OCI-M1 (cell line): ENCODE results near the gene MYOCD.

Source experiments
- DNase-seq: peaks from one replicate; lab custom pipeline; 2025; lab: John Stamatoyannopoulos, UW

MYOCD gene

GRCh38 chr17:12759090-12759489 lies 93.4 kb downstream of the MYOCD start:
- DNase-seq: no peak

GRCh38 chr17:12765548-12765947 lies 99.9 kb downstream of the MYOCD start:
- DNase-seq: peak; percentile 5

GRCh38 chr17:12768255-12768654 lies 102.6 kb downstream of the MYOCD start:
- no peak for DNase-seq

DNA sequence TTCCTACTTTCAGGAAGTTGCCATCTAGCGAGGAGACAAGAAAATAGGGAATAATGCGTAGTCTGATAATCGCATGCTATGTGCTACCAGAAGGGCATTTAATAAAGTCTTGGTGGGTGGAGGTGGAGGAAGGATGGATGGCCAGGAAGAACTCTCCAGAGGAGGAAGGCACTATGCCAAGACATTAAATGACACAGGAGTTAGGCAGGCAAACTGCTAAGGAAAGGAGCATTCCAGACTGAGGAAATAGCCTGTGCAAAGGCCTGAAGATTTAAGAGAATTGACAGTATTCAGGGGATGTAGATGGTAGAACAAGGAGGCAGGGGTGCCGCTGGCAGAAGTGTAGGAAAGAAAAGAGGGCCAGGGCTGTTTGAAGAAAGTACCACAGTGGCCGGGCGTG lies 104.3 kb downstream of the MYOCD start:
- no peak for DNase-seq

DNA sequence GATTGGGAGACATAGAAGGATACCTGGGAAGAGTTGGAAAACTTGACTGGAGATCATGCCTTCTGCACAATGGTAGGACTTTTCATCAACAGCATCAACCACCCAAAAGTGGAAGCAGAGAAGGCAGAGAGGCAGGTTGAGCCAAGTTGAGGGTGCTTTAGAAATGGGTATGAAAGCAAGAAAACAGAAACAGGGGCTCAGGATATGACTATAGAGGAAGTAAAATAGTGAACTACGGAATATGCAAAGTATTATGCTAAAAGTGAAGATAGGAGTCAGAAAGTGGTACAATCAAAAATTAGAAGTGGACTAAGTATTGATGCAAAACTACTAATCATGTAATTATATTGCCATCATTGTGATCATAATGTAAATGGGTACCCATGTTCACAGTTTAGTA lies 107.5 kb downstream of the MYOCD start:
- no peak for DNase-seq

DNA sequence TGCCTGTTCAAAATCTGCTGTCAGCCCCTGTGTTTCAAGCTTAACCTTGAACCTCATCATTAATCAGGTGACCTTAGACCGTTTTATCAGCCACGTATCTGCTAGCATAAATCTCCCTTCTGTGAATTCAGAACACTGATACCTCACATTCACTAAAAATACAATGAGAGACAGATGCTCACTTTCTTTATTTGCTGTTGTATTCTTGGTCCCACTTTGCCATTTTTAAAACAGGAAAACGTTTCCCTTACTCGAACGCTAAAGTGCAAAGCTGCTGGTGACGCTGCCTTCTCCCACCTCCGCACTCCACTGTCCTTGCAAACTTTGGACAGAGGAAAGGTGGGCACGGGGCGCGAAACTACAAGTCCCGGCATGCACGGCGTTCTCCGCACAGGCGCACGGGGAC lies 123.4 kb downstream of the MYOCD start:
- no peak for DNase-seq

GRCh38 chr17:12789481-12790248 lies 124.0 kb downstream of the MYOCD start, which contains the start of gene ARHGAP44:
TSS of gene ARHGAP44 (plus strand) at chr17:12789498. CDS start at chr17:12789839, 341 bp downstream.
- DNase-seq: no peak

DNA sequence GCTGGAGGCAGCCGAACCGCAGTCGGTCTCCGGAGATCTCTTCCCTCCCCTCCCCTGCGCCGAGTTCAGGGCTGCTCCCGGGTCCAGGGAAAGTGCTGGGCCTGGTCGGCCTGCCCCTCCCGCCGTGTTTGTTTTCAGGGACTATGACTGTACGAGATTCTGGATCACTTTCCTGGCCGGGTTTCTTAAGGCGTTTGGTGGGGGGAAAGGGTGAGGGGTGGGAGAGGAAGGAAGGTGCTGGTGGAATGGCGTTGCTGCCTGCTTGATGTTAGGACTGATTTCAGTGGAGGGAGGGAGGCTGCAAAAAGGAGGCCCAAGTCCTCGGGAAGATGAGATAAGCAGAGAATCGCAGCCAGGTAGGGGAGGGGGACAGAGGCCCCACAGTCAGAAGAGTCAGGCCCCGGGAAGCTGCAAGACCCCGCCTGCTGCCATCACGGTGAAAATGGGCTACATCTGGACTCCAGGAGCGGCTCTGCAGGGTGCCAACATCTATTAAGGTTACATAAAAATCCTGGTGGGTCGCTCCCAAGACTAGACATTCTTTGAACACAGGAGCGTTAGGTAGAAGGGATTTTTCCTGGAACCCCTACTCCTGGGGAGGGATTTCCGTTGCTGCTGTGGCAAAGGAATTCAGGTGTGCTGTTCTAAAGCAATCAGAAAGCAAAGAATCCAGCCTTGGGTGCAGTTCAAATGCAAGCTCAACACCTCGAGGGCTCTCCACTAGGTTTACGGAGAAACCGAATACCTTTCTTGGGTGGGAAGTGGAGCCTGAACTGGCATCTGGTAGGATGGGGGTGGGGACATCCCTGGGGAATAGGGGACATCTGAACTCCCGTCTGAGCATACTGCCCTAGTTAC lies 124.8 kb downstream of the MYOCD start:
- DNase-seq: no peak

DNA sequence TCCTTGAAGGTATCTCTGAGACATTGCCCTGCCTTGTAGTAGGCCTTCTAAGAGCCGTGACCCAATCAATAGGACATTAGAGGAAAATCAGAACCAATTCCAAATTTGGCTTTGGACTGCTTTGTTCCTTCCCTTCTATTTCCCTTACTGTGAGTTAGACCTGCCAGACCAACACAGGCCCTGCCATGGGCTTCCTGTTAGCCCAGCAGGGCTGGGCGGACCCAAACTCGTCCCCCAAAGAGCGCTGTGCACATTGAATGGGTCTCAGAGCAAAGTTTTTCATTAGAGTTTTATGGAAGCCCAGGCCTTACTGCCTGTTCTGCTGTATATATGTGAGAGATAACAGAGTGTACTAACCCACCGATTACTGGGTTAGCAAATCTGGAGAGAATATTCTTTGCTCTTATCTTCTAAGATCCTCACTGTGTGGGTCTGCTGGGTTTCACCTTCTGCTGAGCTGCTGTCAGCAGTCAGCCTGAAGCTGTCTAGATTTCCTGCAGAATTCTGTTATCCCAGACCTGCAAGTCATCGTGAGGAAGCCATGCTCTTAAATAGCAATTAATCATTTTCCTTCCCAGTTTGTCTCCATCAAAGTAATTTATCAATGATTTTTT lies 129.3 kb downstream of the MYOCD start:
- no peak for DNase-seq

GRCh38 chr17:12800855-12801365 lies 135.2 kb downstream of the MYOCD start:
- DNase-seq: no peak

DNA sequence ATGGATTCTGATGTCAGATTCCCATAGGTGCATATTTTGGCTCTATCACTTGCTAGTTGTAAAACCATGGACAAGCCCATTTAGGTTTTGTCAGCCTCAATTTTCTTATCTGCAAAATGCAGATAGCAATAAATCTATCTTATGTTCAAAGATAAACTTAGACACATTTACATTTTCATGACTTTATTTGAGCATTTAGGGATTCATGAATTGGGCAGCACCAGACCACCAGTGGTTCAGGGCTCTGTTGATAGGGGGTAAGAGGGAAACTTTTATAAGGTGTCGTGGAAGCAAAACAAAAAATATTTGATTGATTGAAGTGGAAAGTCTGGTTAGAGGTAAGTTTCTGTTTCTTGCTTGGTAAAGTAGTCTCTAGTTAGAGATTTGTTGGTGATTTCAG lies 140.9 kb downstream of the MYOCD start:
- DNase-seq: no peak

GRCh38 chr17:12808723-12809122 lies 143.0 kb downstream of the MYOCD start:
- DNase-seq: no peak

GRCh38 chr17:12812877-12813276 lies 147.2 kb downstream of the MYOCD start:
- no peak for DNase-seq

GRCh38 chr17:12813664-12814063 lies 148.0 kb downstream of the MYOCD start:
- DNase-seq: no peak

GRCh38 chr17:12814718-12815117 lies 149.0 kb downstream of the MYOCD start:
- no peak for DNase-seq

DNA sequence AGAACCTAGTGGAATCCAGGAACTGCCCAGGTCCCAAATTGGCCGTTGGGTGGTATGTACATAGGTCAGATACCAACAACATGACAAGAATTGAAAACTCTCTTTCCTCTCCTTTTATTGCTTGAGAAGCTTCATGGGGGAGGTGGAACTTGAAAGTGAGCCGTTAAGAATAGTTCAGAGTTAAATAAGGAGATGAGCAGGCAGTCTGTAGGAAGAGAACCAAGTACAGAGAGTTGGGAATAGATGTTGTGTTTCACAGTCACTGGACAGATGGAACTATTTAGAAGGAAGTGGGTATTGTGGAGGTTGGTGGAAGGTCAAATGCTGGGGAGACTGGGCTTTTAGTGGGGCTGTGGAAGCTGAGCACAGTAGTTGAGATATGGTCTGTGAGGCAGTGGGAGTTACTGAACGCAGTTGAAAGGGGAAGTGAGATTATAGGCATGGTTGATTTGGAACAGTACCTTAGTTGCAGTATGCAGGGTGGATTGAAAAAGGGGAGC lies 150.0 kb downstream of the MYOCD start:
- peak; percentile 47 for DNase-seq
